Activated B cell treated with CpG ODN at 0.5 μM for 24 hours (primary cell): ENCODE results near the gene CLDN12. TPM values are rescaled to one million over a fixed set of nuclear protein-coding genes. Genes with fewer than 3 reads are reported as not detected.

ENCODE experiments used
- ATAC-seq: fragments of 200-7000 bp; cut with Tn5 transposase; one replicate; pipeline ENCODE4 v1.10.0; 2021; ENCODE audit warnings: low read depth, mild to moderate bottlenecking, moderate library complexity
- CTCF ChIA-PET: fragments of 350-600 bp; sonication (Branson Sonifier 250); formaldehyde crosslinking; loops from one replicate; lab custom pipeline; 2021; ENCODE audit warnings: antibody characterized with exemption; lab: Charles Lee
- POLR2A ChIA-PET: fragments of 350-600 bp; sonication (Branson Sonifier 250); formaldehyde crosslinking; loops from one replicate; lab custom pipeline; 2021; ENCODE audit warnings: antibody characterized with exemption; lab: Charles Lee
- DNase-seq: peaks from one replicate; pipeline ENCODE4 v3.0.0; 2022
- H3K27ac Mint-ChIP-seq: one replicate; pipeline ENCODE4 v1.8.0; 2020; ENCODE audit warnings: mixed read lengths
- H3K27me3 Mint-ChIP-seq: one replicate; pipeline ENCODE4 v1.8.0; 2021; ENCODE audit warnings: mixed read lengths
- H3K36me3 Mint-ChIP-seq: one replicate; pipeline ENCODE4 v1.8.0; 2021; ENCODE audit warnings: low read depth, mixed read lengths
- H3K4me1 Mint-ChIP-seq: one replicate; pipeline ENCODE4 v1.8.0; 2021; ENCODE audit warnings: mixed read lengths
- H3K4me3 Mint-ChIP-seq: one replicate; pipeline ENCODE4 v1.8.0; 2020; ENCODE audit warnings: mild to moderate bottlenecking, mixed read lengths
- H3K9me3 Mint-ChIP-seq: one replicate; pipeline ENCODE4 v1.8.0; 2020; ENCODE audit warnings: mixed read lengths
- CTCF ChIP-seq: fragments of 200-600 bp; IDR thresholded peaks from one replicate; pipeline ENCODE4 v1.8.0; 2022; ENCODE audit warnings: antibody characterized with exemption, mild to moderate bottlenecking
- intact Hi-C: fragments of 100-400 bp; cut with micrococcal nuclease; formaldehyde crosslinking; loops from one replicate; pipeline ENCODE4 v1.15.1; 2024
- total RNA-seq: library from RNA; stranded (reverse); gene quantifications from 2 replicates; pipeline ENCODE4 v1.2.3, GENCODE V29; 2022

The CLDN12 gene
- total RNA-seq, 1 donor from 2014 or later, result 9.0 TPM

- DNase-seq (no peak), ATAC-seq (no peak)
- ChIA-PET POLR2A (no interaction called here), CTCF (interaction anchor here (0.6 kb wide), 1 partner anchor 223 kb away, joined by 3 read pairs; no protein-coding TSS in a partner anchor)
- no peaks in the 10 kb centered on the region for H3K9me3 Mint-ChIP-seq
- no peaks in the 10 kb centered on the region for H3K36me3 Mint-ChIP-seq
- peaks cover 6% of the 10 kb centered on the region for H3K27me3 Mint-ChIP-seq
- intact Hi-C loops, result loop anchor here (10.0 kb wide), 1 partner anchor 1431 kb away; the partner anchor contains the start of gene MTERF1
- TF ChIP-seq CTCF, result no peak
- no peak overlapping the region for H3K4me3 Mint-ChIP-seq
- no peak overlapping the region for H3K27ac Mint-ChIP-seq
- peaks cover 8% of the 10 kb centered on the region for H3K4me1 Mint-ChIP-seq
Measured at GRCh38 chr7:90453259-90453891, 50.1 kb downstream of the CLDN12 start.

- POLR2A ChIA-PET, result no interaction called here
- H3K4me1 Mint-ChIP-seq, result peaks cover 8% of the 10 kb centered on the region
- ATAC-seq (no peak), DNase-seq (no peak)
- CTCF ChIA-PET, result interaction anchor here (0.6 kb wide), 1 partner anchor 223 kb away, joined by 3 read pairs; no protein-coding TSS in a partner anchor
- H3K27me3 Mint-ChIP-seq, result peaks cover 6% of the 10 kb centered on the region
- H3K27ac Mint-ChIP-seq, result no peak overlapping the region
- no peaks in the 10 kb centered on the region for H3K9me3 Mint-ChIP-seq
- intact Hi-C loops, result loop anchor here (2.0 to 10.0 kb wide), 3 partner anchors 255 to 1431 kb away; partner anchors contain the start of gene MTERF1
- TF ChIP-seq CTCF, result no peak
- H3K36me3 Mint-ChIP-seq, result no peaks in the 10 kb centered on the region
- no peak overlapping the region for H3K4me3 Mint-ChIP-seq
Measured at GRCh38 chr7:90453931-90454330, 50.7 kb downstream of the CLDN12 start.

- Mint-ChIP-seq H3K36me3 (no peaks in the 10 kb centered on the region), H3K27me3 (peaks cover 6% of the 10 kb centered on the region), H3K4me1 (peaks cover 8% of the 10 kb centered on the region), H3K9me3 (no peaks in the 10 kb centered on the region), H3K4me3 (peak overlapping the region; percentile 46), H3K27ac (no peak overlapping the region)
- peak; percentile 64 for TF ChIP-seq CTCF
- DNase-seq (no peak), ATAC-seq (peak; percentile 73)
- CTCF ChIA-PET, result interaction anchor here (0.5 to 1.5 kb wide), 25 partner anchors 9 to 1328 kb away, joined by 3 to 38 read pairs (median 4); no protein-coding TSS in a partner anchor
- POLR2A ChIA-PET, result interaction anchor here (1.0 kb wide), 1 partner anchor 141 kb away, joined by 3 read pairs; the partner anchor contains the start of gene CDK14
- intact Hi-C loops, result loop anchor here (1.0 to 10.0 kb wide), 6 partner anchors 141 to 1429 kb away; partner anchors contain the start of genes CDK14 and MTERF1
Measured at GRCh38 chr7:90455163-90456030, 52.1 kb downstream of the CLDN12 start.

- Mint-ChIP-seq H3K27me3 (peaks cover 4% of the 10 kb centered on the region), H3K4me3 (no peak overlapping the region), H3K9me3 (no peaks in the 10 kb centered on the region), H3K36me3 (no peaks in the 10 kb centered on the region), H3K27ac (no peak overlapping the region), H3K4me1 (peaks cover 9% of the 10 kb centered on the region)
- ChIA-PET POLR2A (no interaction called here), CTCF (no interaction called here)
- ATAC-seq, result no peak
- DNase-seq, result no peak
- TF ChIP-seq CTCF, result no peak
- intact Hi-C loops, result loop anchor here (10.0 kb wide), 1 partner anchor 1427 kb away; the partner anchor contains the start of gene MTERF1
Measured at GRCh38 chr7:90458104-90458503, 54.8 kb downstream of the CLDN12 start.
